HG02970 (cell line): Measurements from ENCODE around the gene CERT1.

Source experiments
- ATAC-seq: cut with Tn5 transposase; IDR thresholded peaks from one replicate; pipeline ENCODE4 v1.9.1; 2021; ENCODE audit warnings: mild to moderate bottlenecking, moderate library complexity, moderate number of reproducible peaks; ENCODE audit not compliant: unreplicated experiment, low FRiP score

The CERT1 gene

GRCh38 chr5:75414241-75414640 lies 97.2 kb downstream of the CERT1 start:
- ATAC-seq: no peak

DNA sequence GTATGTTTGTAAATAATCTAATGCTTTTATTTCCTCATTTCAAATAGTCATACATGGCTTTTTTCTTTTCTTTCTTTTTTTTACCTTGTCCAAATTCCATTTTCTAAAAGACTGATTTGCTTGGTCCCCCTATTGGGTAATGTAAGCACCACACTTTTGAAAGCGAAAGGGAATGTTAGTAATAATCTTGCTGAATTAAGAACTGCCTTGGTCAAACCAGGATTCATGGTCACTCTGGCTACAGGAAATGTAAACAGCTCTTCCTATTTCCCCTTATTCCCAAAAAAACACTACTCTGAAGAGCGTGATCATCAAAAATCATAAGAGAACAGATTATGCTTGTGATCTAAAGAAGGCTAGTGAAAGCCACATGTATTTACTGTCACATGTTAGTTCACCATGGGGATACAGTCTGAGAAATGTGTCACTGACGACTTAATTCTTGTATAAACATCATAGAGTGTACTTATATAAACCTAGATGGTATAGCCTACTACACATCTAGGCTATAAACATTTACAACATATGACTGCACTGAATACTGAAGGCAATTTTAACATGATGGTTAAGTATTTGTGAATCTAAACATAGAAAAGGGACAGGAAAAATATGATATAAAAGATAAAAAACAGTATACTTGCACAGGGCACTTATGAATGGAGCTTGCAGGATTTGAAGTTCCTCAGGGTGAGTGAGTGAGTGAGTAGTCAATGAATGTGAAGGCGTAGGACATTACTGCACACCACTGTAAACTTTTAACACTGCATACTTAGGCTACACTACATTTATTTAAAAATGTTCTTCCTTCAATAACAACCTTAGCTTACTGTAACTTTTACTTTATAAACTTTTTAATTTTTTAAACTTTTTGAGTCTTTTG lies 99.1 kb downstream of the CERT1 start:
- no peak for ATAC-seq

DNA sequence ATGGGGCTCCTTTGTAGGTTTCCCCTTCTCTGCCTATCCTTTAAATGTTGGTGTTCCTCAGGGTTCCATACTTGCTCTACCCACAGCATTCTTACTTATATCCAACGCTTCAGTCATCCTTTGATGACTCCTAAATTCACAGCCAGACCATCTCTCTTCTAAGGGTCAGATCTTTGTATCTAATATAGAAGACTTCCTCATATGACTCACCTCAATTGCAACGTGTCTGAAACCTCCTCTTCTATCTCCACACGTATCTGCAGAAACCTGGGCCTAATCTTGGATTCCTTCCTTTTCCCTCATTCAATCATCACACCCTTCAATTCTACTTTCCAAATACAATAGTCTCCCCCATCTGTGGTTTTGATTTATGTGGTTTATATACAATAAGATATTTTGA lies 106.1 kb downstream of the CERT1 start:
- ATAC-seq: no peak

DNA sequence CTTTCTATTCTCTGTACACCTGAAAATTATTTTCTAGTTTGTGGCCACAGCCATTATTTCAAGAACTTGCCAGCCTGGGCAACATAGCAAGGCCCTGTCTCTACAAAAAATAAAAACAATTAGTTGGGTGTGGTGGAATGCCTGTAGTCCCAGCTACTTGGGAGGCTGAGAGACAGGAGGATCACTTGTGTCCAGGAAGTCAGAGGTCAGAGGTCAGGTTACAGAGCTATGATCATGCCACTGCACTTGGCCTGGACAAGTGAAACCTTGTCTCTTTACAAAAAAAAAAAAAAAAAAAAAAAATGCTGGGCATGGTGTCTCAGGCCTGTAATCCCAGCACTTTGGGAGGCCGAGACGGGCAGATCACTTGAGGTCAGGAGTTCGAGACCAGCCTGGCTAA lies 116.2 kb downstream of the CERT1 start:
- no peak for ATAC-seq

DNA sequence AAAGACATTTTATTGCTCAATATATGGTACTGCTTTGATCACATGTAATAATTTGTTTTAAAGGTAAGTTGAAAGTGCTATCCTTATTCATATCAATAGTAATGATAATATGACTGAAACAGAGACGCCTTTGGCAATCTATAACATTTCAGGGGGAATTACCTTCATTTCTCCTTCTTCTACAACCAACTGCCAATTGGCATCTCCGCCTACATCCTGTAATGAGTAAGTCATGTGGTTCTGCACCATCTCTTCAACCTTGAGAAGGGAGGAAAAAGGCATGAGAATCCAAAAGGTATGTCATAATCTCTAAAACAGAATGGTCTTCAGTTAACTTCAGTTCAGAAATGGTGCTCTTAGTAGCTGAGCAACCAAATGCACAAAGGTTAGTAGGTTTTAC lies 122.0 kb downstream of the CERT1 start:
- no peak for ATAC-seq

DNA sequence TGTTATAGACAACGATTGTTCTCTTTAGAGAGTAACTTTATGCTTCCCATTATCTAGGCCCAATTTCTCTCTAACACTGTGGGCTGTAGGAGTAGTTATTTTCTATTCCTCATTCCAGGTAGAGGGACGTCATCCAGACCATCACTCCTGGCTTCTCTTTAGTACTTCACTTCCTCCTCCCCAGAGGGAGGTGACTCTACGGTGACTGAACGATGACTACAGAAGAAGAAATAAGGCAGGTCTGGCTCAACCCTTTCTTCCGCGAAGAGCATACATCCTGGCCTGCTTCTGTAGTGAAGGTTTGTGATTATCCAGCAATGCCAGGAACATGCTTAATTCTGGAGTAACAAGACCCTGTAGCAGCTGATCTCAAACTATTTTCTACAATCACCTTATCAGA lies 123.6 kb downstream of the CERT1 start:
- ATAC-seq: no peak

DNA sequence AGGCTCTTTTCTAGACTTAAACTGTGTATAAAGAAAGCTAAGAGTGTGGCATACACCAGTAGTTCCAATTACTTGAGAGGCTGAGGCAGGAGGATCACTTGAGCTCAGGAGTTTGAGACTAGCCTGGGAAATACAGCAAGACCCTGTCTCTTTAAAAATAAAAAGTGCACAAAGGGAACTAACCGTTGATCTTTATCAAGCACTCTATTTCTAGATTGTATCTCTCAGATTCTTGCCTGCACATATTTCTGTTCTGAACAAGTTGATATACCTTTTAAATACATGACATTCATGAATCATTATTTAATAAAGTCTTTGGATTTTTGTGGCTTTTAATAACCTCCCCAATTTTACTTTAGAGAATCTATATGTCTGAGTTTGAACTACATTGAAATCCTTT lies 127.2 kb downstream of the CERT1 start:
- ATAC-seq: no peak

DNA sequence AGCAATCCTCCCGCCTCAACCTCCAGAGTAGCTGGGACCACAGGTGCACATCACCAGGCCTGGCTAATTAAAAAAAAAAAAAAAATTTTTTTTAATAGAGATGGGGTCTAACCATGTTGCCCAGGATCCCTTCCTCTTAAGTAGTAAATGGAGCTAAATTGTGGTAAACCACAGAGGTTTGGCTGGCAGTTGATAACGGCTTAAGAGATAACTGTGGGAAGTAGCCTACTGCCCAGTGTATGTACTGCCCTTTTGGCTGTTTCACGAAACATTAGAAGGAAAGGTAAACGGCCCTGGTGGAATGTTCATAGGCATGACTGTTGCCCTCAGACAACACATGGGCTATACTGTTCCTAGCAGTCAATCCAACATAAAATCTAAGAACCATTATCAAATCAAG lies 130.0 kb downstream of the CERT1 start:
- no peak for ATAC-seq

GRCh38 chr5:75380099-75380498 lies 131.3 kb downstream of the CERT1 start:
- ATAC-seq: no peak

GRCh38 chr5:75375414-75375813 lies 136.0 kb downstream of the CERT1 start:
- ATAC-seq: no peak

GRCh38 chr5:75374394-75374814 lies 137.0 kb downstream of the CERT1 start:
- ATAC-seq: no peak

DNA sequence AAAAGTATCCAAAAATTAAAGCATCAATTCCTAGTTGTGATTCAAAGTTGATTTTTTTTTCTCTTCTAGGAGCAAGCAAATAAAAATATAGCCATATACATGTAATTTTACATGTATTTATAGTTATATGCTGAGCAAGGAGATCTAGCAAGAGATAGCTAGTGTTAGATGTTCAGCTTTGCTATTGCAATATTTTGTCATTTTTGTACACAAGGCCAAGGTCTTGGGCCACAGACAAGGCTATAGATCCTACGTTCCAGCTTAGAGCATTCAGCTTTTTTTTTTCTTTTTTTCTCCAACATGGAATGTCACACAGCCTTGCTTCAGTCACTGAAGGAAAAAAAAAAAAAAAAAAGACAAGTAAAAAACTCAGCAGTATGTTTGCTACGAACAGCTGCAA lies 137.6 kb downstream of the CERT1 start:
- ATAC-seq: no peak

DNA sequence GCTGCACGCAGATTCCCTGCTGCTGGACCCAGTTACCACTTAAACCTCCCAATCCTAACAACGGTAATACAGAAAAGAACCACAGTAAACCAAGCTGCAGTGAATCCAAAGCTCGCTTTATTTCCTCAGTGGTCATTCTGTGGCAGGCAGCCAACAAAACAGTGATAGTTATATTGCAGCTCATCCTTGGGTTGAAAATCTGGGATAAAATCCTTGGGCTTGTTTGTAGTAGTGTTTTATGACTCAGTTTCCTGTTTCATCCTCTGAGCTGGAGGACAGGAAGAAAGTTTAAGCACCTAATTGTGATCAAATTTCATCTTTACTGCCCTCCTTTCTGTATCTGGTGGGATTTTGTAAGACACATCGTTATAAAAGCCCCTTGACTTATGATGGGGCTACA lies 143.0 kb downstream of the CERT1 start:
- no peak for ATAC-seq

DNA sequence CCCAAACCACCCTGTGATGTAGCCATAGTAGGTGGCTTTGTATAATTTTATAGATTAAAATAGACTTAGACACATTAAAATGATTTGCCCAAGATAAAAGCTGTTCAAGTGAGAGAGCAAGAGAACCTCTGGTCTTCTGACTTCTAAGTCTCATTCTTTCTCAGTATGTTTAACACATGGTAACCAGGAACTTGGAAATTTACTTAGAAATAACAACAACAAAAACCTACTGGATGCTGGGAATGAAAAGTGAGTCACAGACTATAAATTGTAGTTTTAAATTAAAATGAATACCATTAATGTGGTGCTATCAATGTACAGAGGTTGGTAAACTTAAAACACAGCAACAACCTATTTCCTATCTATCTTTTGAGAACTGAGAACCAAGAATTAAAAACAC lies 144.0 kb downstream of the CERT1 start:
- no peak for ATAC-seq

- peak; percentile 56 for ATAC-seq
Observed at GRCh38 chr5:75366787-75367186, 144.6 kb downstream of the CERT1 start.

GRCh38 chr5:75365740-75366139 lies 145.7 kb downstream of the CERT1 start:
- no peak for ATAC-seq

DNA sequence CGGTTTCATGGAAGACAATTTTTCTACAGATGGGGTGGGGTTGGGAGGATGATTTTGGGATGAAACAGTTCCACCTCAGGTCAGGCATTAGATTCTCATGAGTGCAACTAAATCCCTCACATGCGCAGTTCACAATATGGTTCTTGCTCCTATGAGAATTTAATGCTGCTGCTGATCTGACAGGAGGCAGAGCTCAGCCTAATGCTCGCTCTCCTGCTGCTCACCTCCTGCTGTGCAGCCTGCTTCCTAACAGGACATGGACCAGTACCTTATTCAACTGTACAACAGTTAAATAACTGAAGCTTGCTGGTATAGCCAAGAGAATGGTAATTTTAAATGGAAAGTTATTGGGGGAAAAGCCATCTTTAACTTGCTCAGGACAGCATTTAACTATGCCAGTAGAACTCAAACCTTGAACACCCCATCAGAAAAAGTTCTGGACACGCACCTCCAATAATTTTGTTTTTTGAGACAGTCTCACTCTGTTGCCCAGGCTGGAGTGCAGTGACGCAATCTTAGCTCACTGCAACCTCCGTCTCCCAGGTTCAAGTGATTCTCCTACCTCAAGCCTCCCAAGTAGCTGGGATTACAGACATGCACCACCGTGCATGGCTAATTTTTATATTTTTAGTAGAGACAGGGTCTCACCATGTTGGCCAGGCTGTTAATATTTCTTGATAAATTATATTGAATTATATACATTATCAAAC lies 146.7 kb downstream of the CERT1 start:
- no peak for ATAC-seq

DNA sequence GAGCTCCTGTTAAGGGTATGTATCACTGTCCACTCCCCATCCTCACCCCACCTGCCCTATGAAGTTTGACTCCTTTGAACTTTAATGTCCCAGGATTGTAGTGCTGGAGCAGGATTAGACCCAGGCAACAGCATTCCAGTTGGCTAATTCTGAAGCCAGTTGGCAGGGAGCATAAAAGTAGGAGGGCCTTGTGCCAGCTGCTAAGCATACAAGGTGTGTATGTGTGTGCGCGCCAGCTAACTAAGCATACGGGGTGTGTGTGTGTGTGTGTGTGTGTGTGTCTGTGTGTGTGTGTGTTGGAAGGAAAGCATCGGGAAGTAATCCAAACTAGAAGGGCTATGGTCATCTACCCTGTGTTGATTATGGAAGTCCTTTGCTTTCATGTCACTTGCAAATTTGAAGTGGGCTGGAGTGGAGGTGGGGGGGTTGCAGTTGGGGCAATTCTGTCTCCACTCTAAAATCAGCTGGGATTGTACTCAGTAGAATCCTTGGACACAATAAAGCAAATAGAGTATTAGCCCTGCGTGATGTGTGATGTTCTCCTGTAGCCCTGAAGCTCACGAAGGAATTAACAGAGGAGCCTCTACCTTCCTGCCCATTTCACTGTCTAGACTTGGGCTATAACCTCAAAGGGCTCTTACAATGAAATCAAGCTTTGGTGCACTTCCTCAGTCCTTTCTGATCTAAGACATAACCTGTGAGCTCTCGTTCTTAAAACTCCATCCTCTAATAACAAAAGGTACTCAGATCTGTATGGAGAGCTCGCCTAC lies 147.5 kb downstream of the CERT1 start:
- ATAC-seq: no peak

GRCh38 chr5:75363111-75363510 lies 148.3 kb downstream of the CERT1 start:
- ATAC-seq: no peak

DNA sequence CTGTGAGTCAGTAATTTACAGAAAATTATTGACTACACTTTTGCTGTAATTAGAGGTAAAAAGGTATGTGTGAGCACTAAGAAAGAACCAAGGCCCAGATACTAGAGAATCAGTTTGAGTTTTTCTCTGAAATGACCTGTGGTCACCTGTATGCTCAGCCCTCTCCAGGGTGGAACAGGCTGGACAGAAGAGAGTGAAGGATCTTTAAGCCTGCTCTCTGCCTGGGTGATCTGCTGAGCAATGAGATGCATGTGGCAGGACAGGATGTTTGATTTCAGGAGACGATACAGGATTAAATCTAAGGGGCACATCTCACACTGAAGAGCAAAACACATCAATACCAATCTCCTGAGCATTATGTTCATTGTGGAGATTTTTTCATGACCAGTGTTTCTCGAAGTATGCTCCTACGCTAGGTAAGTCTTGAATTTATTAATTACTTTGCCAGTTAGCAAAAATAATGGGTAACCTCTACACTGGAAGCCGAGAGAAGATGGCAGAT lies 148.9 kb downstream of the CERT1 start:
- ATAC-seq: no peak

GRCh38 chr5:75361310-75361709 lies 150.1 kb downstream of the CERT1 start:
- no peak for ATAC-seq
